DMS79 treated with DMSO at 0.1 percent for 48 hours (cell line): ENCODE measurements around the gene PTPRG.
"Not testable (repeated sequence)": the region's sequence is repeated elsewhere in the genome, so short reads cannot be mapped to it uniquely, and the experiment has no call there.

Source experiments
- DNase-seq: peaks from one replicate; lab custom pipeline; 2025; lab: John Stamatoyannopoulos, UW

PTPRG gene

DNA sequence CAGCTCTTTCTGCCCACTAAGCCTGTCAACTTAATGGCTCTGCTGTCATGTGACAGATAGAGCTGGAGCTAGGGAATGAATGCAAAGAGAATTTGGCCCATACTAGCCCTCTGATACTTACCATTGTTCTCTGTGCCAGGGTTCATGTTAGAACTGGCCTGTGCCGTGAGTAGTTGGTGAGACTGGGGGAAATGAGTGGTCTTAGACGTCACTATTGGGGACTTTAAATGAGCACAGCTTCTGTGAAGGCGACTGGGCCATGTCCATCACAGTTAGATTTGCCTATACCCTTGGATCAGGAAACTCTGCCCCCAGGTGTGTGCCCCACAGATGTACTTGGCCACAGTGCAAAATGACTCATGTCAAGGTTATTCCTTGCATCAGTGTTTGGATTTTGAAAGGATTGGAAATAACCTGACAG, 124.9 kb downstream of the PTPRG start:
- peak; percentile 13 for DNase-seq

DNA sequence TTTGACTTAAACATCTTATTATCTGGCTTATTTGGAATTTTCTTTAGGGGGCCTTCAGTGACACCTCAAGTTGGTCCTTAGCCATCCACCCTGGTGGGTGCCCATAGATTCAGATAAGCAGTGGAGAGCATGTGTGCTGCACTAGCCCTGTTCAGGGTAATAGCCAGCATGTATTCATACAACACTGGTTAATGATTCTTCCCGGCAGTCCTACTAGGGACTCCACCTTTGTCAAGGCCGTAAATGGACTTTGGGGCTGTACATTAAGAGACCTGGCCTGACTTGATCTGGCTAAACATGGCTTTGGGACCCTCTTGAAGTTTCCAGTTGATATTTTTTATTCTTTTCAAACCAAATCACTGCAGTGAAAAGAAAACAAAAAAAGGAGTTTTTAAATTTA, 125.8 kb downstream of the PTPRG start:
- no peak for DNase-seq

DNA sequence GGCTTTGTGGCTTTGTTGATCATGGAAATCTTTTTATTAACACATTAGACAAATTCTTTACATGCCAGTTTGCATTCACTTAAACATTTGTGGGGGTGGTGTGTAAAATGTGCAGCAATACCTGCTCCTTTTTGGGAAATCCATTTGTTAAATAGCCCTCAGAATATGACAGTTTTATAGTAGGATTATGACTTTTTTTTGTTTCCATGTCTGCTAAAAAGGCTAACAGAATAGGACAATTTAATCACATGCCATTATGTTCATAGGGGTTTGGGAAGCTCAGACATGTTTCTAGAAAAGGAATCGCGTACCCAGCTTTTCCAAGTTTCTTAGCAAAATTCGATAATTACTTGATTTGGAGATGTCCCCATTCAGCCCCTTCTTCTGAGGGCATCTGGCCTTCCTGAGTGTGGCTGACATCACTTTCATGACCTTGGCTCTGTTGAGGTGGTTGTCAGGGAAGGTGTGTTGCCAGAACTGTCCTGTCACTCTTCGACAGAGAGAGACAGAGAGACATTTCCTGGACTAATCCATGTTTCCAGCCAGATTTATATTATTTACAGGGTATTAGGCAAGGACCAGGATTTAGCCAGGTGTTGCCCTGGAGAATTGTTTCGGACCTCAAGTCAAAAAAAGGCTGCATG, 126.4 kb downstream of the PTPRG start:
- DNase-seq, result no peak

- DNase-seq, result no peak
Observed at GRCh38 chr3:61688307-61688984, 127.1 kb downstream of the PTPRG start.

GRCh38 chr3:61690016-61690415, 128.6 kb downstream of the PTPRG start:
- no peak for DNase-seq

GRCh38 chr3:61691466-61691865, 130.1 kb downstream of the PTPRG start:
- no peak for DNase-seq

DNA sequence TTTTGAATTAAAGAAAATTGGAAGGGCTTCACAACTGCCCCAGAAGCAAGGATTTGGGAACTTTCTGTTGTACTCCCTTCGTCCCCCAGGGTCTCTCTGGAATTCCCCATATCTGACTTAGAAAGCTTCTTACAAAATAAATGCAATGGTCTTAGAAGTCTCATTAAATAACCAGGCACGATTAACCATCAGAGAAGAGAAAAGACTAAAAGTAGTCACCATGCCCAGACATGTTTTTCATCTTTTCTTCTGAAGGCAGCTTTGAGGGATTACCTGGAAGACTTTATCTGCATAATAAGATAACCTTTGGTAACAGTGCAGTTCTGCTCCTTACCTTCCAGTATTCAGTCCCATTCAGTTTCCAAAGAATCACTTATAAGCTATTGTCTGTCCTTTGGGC, 135.9 kb downstream of the PTPRG start:
- no peak for DNase-seq

GRCh38 chr3:61698278-61699072, 137.1 kb downstream of the PTPRG start:
- not testable (repeated sequence) for DNase-seq

GRCh38 chr3:61699622-61700021, 138.3 kb downstream of the PTPRG start:
- DNase-seq, result no peak

- DNase-seq, result no peak
Observed at GRCh38 chr3:61701011-61701410, 139.6 kb downstream of the PTPRG start.

DNA sequence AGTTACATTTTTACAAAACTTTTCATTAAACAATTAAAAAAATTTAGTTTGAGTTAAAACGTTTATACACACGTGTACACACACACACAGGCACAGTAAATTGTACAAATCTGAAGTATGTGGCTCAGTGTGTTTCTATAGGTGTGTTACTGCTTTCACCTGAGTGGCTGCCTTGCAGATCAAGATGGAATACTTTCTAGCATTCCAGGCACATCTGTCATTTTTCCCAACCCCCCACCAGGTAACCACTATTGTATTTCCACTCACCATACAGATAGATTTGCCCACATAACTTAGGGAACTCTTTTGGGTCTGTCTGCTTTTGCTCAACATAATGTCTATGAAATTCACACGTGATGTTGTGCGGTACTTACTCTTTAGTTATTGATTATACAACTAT, 141.1 kb downstream of the PTPRG start:
- no peak for DNase-seq

- no peak for DNase-seq
Observed at GRCh38 chr3:61704807-61705206, 143.4 kb downstream of the PTPRG start.

- DNase-seq, result no peak
Observed at GRCh38 chr3:61707492-61707891, 146.1 kb downstream of the PTPRG start.

DNA sequence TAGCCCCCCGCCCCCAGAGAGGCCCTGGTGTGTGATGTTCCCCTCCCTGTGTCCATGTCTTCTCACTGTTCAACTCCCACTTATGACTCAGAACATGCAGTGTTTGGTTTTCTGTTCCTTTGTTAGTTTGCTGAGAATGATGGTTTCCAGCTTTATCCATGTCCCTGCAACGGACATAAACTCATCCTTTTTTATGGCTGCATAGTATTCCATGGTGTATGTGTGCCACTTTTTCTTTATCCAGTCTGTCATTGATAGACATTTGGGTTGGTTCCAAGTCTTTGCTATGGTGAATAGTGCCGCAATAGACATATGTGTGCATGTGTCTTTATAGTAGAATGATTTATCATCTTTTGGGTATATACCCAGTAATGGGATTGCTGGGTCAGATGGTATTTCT, 149.5 kb downstream of the PTPRG start:
- DNase-seq, result not testable (repeated sequence)

DNA sequence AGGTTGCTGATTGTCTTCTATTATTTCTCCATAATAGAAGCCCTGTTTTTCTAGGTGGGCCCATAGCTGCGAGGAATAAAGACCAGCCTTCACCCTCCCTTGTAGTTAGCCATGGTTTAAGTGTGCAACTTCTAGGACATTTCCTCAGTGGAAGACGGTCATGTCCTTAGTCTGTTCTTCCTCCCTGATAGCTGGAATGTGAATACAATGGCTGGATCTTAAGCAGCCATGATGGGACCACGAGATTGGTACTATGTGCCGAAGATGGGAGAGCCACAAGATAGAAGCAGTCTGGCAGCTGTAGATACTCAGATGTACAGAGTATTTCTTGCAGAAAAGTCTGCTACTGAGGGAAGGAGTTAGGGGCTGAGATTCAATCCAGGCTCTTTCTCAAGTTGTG, 152.9 kb downstream of the PTPRG start:
- DNase-seq, result no peak

DNA sequence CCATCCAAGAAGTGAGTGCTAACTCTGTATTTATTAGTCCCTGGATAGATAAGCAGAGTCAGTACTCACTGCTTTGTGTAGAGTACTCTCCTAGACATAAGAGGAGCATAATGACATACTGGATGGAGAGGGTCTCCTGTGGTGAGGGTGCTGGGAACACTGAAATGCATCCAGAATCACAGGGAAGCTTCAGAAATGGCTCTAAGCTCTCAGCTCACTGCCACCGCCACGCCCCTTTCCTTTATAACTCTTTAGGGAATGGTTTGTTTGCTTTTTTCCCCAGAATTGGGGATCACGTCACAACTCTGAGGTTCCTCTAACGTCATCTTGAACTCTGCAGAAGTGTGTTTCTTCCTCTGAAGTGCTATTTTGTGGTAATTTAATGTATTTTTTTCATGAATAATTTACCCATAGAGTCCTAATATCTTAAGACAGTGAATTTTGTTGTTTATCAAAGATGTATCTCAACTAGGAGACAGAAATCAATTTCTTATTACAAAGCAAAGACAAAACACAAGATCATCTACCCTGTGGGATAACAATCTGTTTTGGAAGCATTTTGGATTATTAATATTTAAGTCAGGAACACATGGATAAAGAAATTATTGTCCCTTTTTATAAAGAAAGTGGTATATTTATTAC, 154.6 kb downstream of the PTPRG start:
- peak; percentile 4 for DNase-seq

DNA sequence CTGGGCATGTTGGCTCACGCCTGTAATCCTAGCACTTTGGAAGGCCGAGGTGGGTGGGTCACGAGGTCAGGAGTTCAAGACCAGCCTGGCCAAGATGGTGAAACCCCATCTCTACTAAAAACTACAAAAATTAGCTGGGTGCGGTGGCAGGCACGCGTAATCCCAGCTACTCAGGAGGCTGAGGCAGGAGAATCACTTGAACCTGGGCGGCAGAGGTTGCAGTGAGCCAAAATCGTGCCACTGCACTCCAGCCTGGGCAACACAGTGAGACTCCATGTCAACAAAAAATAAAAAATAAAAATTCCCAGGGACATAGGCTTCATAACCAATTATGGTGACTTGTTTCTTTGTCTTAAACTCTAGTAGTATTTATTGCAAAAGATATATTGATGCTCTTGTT, 155.3 kb downstream of the PTPRG start:
- DNase-seq, result not testable (repeated sequence)

DNA sequence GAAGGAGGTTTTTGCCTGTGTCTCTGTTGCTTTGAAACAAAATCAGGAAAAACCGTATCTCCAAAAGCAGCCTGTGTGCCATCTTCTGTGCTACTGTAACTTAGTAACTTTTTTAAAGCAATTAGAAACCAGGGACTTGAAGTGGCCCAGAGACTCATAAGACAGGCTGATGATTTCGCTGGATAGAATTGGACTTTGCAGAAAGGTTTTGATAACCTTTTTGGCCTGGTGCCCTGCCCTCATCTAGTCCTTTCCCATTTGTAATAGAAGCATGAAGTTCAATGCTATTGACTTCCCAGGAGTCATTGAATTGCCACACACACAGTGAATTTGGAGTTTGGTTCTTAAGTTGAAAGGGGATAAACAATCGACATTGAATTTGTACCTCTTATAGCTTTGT, 157.2 kb downstream of the PTPRG start:
- peak; percentile 75 for DNase-seq

DNA sequence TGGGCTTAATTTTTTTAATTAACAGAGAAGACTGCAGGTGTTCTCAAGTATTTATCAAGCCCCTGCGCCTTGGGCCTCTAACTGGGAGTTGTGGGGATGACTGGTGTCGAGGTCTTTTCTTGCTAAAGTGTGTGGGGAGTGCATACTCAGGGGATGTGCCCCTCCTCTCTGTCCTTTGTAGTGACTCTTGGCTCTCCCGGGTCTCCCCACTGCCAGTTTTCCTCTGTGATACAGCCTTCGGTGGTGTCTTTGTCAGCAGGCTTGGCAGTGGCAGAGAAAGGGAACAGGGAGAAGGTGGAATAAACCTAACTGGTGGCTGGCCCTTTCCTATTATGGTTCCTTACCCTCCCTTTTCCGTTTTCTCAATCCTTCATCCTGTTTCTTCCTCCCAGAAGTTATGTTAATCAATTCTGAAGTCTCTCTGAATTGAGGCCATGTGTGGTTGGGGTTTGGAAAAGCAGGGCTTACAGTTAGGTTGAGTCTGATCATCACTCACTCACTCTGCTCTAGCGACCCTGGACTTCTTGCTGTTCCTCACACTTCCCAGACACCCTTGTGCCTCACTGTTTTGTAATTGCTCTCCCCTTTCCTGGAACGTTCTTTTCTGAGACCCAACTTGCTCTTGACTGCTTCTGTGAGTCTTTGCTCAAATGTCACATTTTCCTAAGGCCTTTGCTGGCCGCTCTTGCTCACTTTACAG, 158.1 kb downstream of the PTPRG start:
- DNase-seq, result peak; percentile 37

DNA sequence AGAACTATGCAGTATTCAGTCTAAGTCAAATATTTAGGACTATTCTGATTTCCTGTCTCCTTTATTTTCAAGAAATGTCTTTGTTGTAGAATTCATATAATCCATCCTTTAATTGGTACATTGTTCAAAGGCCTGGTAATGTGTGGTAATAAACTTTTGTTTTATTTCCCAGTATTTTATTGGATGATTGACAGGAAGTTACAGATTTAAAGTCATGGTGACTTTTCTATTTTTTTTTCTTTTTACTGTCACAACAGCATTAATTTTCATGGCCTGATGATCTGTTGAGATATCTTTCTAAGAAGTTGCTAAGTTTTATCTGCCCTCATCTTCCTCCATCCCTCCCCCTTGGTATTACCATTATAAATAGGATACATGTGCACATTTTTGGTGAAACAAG, 161.7 kb downstream of the PTPRG start:
- no peak for DNase-seq

DNA sequence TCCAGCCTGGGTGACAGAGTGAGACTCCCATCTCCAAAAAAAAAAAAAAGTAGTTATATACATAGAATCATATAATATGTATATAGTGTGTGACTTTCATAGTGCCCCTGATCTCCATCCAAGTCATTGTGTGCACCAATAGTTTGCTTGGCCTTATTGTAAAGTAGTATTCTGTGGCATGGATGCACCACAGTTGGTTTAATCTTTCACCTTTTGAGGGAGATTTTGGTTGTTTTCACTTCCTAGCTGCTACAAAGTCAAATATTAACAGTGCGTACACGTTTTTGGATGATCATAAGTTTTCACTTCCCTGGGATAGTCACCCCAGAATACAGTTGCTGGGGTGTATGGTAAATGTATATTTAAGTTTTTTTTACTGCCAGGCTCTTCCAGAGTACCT, 162.8 kb downstream of the PTPRG start:
- no peak for DNase-seq

- no peak for DNase-seq
Observed at GRCh38 chr3:61724801-61725200, 163.4 kb downstream of the PTPRG start.
